ENCODE data around the gene AATF. TPM values are rescaled to one million over a fixed set of nuclear protein-coding genes. Genes with fewer than 3 reads are reported as not detected.

AATF gene, protein sequence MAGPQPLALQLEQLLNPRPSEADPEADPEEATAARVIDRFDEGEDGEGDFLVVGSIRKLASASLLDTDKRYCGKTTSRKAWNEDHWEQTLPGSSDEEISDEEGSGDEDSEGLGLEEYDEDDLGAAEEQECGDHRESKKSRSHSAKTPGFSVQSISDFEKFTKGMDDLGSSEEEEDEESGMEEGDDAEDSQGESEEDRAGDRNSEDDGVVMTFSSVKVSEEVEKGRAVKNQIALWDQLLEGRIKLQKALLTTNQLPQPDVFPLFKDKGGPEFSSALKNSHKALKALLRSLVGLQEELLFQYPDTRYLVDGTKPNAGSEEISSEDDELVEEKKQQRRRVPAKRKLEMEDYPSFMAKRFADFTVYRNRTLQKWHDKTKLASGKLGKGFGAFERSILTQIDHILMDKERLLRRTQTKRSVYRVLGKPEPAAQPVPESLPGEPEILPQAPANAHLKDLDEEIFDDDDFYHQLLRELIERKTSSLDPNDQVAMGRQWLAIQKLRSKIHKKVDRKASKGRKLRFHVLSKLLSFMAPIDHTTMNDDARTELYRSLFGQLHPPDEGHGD
- 100 to 132 TPM (median 109 TPM) in 5 replicates for total RNA-seq (2022; extraction: Qiagen RNA extraction)

DNA sequence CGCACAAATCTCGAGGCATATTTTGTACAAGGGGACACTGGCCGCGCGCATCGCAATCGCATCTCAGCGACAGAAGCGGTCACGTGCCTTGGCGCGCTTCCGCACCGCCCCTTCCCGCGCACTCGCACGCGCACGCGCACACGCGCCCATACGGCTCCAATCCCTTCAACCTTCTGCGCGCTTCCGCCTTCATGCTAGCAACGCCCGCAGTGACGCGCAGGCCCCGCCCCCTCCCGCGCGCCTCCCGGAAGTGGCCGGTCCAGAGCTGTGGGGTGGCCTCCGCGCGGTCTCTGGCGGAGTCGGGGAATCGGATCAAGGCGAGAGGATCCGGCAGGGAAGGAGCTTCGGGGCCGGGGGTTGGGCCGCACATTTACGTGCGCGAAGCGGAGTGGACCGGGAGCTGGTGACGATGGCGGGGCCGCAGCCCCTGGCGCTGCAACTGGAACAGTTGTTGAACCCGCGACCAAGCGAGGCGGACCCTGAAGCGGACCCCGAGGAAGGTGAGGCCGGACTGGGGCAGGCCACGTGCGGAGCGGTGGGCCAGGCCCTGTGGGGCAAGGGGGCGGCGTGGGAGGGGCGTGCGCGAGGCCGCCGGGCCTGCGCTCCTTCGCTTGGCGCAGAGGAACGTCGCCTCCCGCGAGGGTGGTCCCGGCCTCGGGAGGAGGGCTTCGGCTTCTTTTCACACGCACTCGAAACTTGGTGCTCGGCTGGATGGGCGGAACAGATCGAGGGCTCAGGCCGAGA lies at the start of gene AATF:
Gene AATF, plus strand, starts transcription at position 238 of the 744 bp plus-strand sequence. Its CDS starts 172 bp downstream, at position 410.

DNA sequence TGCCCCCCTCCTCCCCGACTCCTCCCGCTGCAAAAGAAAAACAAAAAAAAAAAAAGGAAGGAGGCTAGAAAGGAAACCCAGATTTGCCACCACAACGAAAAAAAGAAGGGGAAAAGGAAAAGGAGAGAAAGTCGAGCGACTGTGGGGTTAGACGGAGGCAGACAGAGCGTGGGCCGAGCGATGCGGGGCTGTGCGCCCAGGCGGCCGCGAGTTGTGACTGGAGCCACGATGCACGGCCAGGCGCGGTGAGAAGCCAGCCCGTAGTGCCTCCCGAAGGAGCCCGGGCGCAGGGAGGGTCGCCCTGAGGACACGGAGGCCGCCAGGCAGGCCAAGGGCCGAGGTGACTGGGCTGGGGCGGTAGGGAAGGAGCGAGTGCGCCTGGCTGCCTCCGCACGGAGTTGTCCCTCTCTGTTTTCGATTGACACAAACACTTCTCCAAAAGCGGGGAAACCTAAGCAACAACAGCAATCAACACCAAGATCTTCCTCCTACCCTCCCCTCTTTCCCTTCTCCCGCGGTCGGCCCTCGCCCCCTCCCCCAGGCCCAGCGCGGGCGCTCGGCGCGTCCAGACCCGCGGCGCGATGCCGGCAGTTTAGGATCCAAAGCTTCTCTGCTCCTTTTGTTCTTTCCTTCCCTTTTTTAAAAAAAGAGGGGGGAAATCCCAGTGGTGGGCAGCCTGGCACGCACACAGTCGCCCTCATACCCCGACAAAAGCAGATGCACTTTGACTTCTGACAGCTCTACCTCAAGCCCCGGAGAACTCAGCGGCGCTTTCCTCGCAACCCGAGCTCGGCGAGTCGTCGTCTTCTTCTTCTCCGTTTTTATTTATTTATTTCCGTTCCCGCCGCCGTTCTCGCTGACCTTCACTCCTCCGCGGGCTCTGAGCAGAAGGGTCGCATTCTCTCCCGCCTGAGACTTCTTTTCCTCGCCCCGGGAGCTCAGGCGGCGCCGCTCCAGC lies 11.5 kb upstream of the AATF start, which contains the start of gene LHX1:
Gene LHX1, plus strand, starts transcription at position 475 of the 958 bp plus-strand sequence. CDS start 723 bp downstream, outside the sequence.

Other genes with a start within 250 kb of the AATF start
- gene LHX1, start 11.5 kb upstream of the AATF start, total RNA-seq (2022; extraction: Qiagen RNA extraction), result 0.96 to 1.6 TPM (median 1.3 TPM) in 5 replicates

Measured in A549 treated with Hydrocortisone at 1 μM for 4 hours (cell line).